ENCODE results near the gene DAZL. TPM values are rescaled to one million over a fixed set of nuclear protein-coding genes. Genes with fewer than 3 reads are reported as not detected.

Gene DAZL
- total and polyA plus RNA-seq, 9 of the 15 experiments (the other 6 are each of a cell fraction or from before 2014, with no cell fraction given), result not detected

GRCh38 chr3:16587047-16587680 lies 18.1 kb downstream of the DAZL start:
- CTCF ChIA-PET (ENCODE audit: low intra/inter-chr PET ratio), result no interaction called here
- intact Hi-C loops (cut with micrococcal nuclease) (no loop called here), in situ Hi-C loops (cut with MboI) (no loop called here)
- ATAC-seq, result no peak
- POLR2A ChIA-PET, result interaction anchor here (1.8 kb wide), 1 partner anchor 11 kb away, joined by 7 read pairs; no protein-coding TSS in a partner anchor
- no TSS peak for BruUV-seq (replicated peaks)
- Histone ChIP-seq H3K9me3 (replicated peaks; ENCODE audit: control insufficient read depth, insufficient read depth, low read depth, low read length) (no peaks in the 10 kb centered on the region), H3K9me1 (ENCODE audit: control insufficient read depth, insufficient read depth, low read length) (no peaks in the 10 kb centered on the region), H3K36me3 (ENCODE audit: control insufficient read depth, insufficient read depth, low read length) (no peaks in the 10 kb centered on the region), H3K4me1 (replicated peaks in 1 of 2; ENCODE audit: control insufficient read depth in 2 of 2, insufficient read depth in 2 of 2, low read length in 2 of 2) (no peaks in the 10 kb centered on the region), H3K9ac (ENCODE audit: insufficient read depth in 1 of 2, low read depth in 2 of 2, low read length in 2 of 2) (no peak overlapping the region), H3K27ac (ENCODE audit: extremely low read depth, low read depth, low read length) (no peak overlapping the region), H3K4me2 (ENCODE audit: insufficient read depth, low read length) (no peak overlapping the region), H2AFZ (ENCODE audit: low read depth, low read length) (no peak overlapping the region), H4K20me1 (replicated peaks; ENCODE audit: control insufficient read depth, insufficient read depth, low read length) (no peaks in the 10 kb centered on the region), H3K27me3 (ENCODE audit: control insufficient read depth in 2 of 2, insufficient read depth in 2 of 2, low read length in 2 of 2) (peaks cover 2 to 5% of the 10 kb centered on the region in 2 experiments; a peak in 4 of 5 replicates), H3K4me3 (no peak overlapping the region), H3K79me2 (ENCODE audit: control insufficient read depth, insufficient read depth, low read length) (no peaks in the 10 kb centered on the region)
- TF ChIP-seq ZNF3 (CRISPR knock-in tag; IDR thresholded peaks at IDR 0.05), result no peak
- 0 out of 6 replicates have a peak, but pooled peaks of 1 of the 3 experiments have one; percentile 4 for TF ChIP-seq CTCF (IDR thresholded peaks at IDR 0.05 in 2 of 3, conservative IDR thresholded peaks at IDR 0.05 in 1 of 3; ENCODE audit: insufficient read depth in 2 of 3, low read depth in 1 of 3, low read length in 3 of 3)
- no peak for DNase-seq (ENCODE audit: extremely low read depth in 1 of 4, low spot score in 3 of 4)
- 0% methylated on average over 3 of the region's 3 CpGs for WGBS (ENCODE audit: insufficient coverage, low coverage, missing lambda C conversion rate)
- FAIRE-seq, result no peak

GRCh38 chr3:16584880-16585279 lies 20.3 kb downstream of the DAZL start:
- BruUV-seq (replicated peaks), result no TSS peak
- TF ChIP-seq SAFB2 (IDR thresholded peaks at IDR 0.05; ENCODE audit: borderline replicate concordance, low read depth, low read length, severe bottlenecking) (no peak), ZNF830 (CRISPR knock-in tag; IDR thresholded peaks at IDR 0.05) (no peak), ASH1L (IDR thresholded peaks at IDR 0.05; ENCODE audit: borderline replicate concordance, low read depth, partially characterized antibody) (no peak), ZNF551 (CRISPR knock-in tag; IDR thresholded peaks at IDR 0.05) (no peak), SMARCB1 (IDR thresholded peaks at IDR 0.05; ENCODE audit: insufficient read length, low read depth) (no peak), ETS2 (tag; IDR thresholded peaks at IDR 0.05; ENCODE audit: borderline replicate concordance, poor library complexity, severe bottlenecking) (no peak)

More at GRCh38 chr3:16584880-16585279, 20.3 kb downstream of the DAZL start:
- no peaks in the 10 kb centered on the region for H3K9me1 ChIP-seq (ENCODE audit: control insufficient read depth, insufficient read depth, low read length)
- no peak overlapping the region for H3K4me2 ChIP-seq (ENCODE audit: insufficient read depth, low read length)
- no peak overlapping the region for H3K9ac ChIP-seq (ENCODE audit: insufficient read depth in 1 of 2, low read depth in 2 of 2, low read length in 2 of 2)
- no peak overlapping the region for H2AFZ ChIP-seq (ENCODE audit: low read depth, low read length)
- WGBS (ENCODE audit: insufficient coverage, low coverage, missing lambda C conversion rate), result 2% methylated on average over 2 of the region's 2 CpGs
- no peaks in the 10 kb centered on the region for H3K36me3 ChIP-seq (ENCODE audit: control insufficient read depth, insufficient read depth, low read length)
- intact Hi-C loops (cut with micrococcal nuclease) (no loop called here), in situ Hi-C loops (cut with MboI) (no loop called here)
- CTCF ChIA-PET (ENCODE audit: low intra/inter-chr PET ratio), result no interaction called here
- H3K27ac ChIP-seq (ENCODE audit: extremely low read depth, low read depth, low read length), result no peak overlapping the region
- DNase-seq (ENCODE audit: extremely low read depth in 1 of 4, low spot score in 3 of 4) (no peak), ATAC-seq (no peak), FAIRE-seq (no peak)
- no peaks in the 10 kb centered on the region for H3K9me3 ChIP-seq (replicated peaks; ENCODE audit: control insufficient read depth, insufficient read depth, low read depth, low read length)
- H4K20me1 ChIP-seq (replicated peaks; ENCODE audit: control insufficient read depth, insufficient read depth, low read length), result no peaks in the 10 kb centered on the region
- no peaks in the 10 kb centered on the region for H3K79me2 ChIP-seq (ENCODE audit: control insufficient read depth, insufficient read depth, low read length)
- H3K4me3 ChIP-seq, result no peak overlapping the region
- POLR2A ChIA-PET, result no interaction called here
- no peaks in the 10 kb centered on the region for H3K4me1 ChIP-seq (replicated peaks in 1 of 2; ENCODE audit: control insufficient read depth in 2 of 2, insufficient read depth in 2 of 2, low read length in 2 of 2)
- H3K27me3 ChIP-seq (ENCODE audit: control insufficient read depth in 2 of 2, insufficient read depth in 2 of 2, low read length in 2 of 2), result peaks cover 0 to 5% of the 10 kb centered on the region in 2 experiments; a peak in 2 of 5 replicates
